ENCODE results near the gene PERCC1. TPM values are rescaled to one million over a fixed set of nuclear protein-coding genes. Genes with fewer than 3 reads are reported as not detected.

The PERCC1 gene
- total and polyA plus RNA-seq, 5 donors from 2014 or later = not detected

- H3K27ac ChIP-seq (ENCODE audit: insufficient read depth, low read length, poor library complexity, severe bottlenecking) = no peak overlapping the region
- H3K4me1 Mint-ChIP-seq = peaks cover 0 to 58% (median 20%) of the 10 kb centered on the region in 4 donors
Measured at GRCh38 chr16:1470481-1471251, 39.8 kb downstream of the PERCC1 start.

GRCh38 chr16:1471569-1472194 lies 40.8 kb downstream of the PERCC1 start:
- Mint-ChIP-seq H3K36me3 (peaks cover 3% of the 10 kb centered on the region), H3K9me3 (no peaks in the 10 kb centered on the region), H3K4me1 (peaks cover 0 to 60% (median 20%) of the 10 kb centered on the region in 4 donors), H3K27me3 (no peaks in the 10 kb centered on the region), H3K4me3 (peak overlapping the region in 2 of 4 donors; percentile 36 to 63), H3K27ac (peak overlapping the region in 1 of 3 donors; percentile 71)
- ATAC-seq (ENCODE audit: low read depth in 2 of 2) (no peak), DNase-seq (no peak)
- Histone ChIP-seq H3K27ac (ENCODE audit: insufficient read depth, low read length, poor library complexity, severe bottlenecking) (no peak overlapping the region), H3K36me3 (ENCODE audit: control insufficient read depth, insufficient read depth, low read length) (no peaks in the 10 kb centered on the region), H3K4me3 (ENCODE audit: low read depth, low read length) (no peak overlapping the region), H3K27me3 (ENCODE audit: control insufficient read depth, insufficient read depth, low read length) (no peaks in the 10 kb centered on the region), H3K4me1 (ENCODE audit: control insufficient read depth, insufficient read depth, low read length, poor library complexity, severe bottlenecking) (peaks cover 20% of the 10 kb centered on the region), H3K9me3 (ENCODE audit: control insufficient read depth in 2 of 2, low read length in 2 of 2) (no peaks in the 10 kb centered on the region)

More at GRCh38 chr16:1470481-1471251, 39.8 kb downstream of the PERCC1 start:
- Mint-ChIP-seq H3K9me3 (no peaks in the 10 kb centered on the region), H3K27ac (peak overlapping the region in 1 of 3 donors; percentile 46), H3K36me3 (peaks cover 3% of the 10 kb centered on the region), H3K27me3 (no peaks in the 10 kb centered on the region), H3K4me3 (peak overlapping the region in 3 of 4 donors; percentile 34 to 63 (median 54))
- H3K27me3 ChIP-seq (ENCODE audit: control insufficient read depth, insufficient read depth, low read length) = no peaks in the 10 kb centered on the region
- ATAC-seq (ENCODE audit: low read depth in 2 of 2) = no peak
- no peaks in the 10 kb centered on the region for H3K9me3 ChIP-seq (ENCODE audit: control insufficient read depth in 2 of 2, low read length in 2 of 2)
- peaks cover 18% of the 10 kb centered on the region for H3K4me1 ChIP-seq (ENCODE audit: control insufficient read depth, insufficient read depth, low read length, poor library complexity, severe bottlenecking)
- no peaks in the 10 kb centered on the region for H3K36me3 ChIP-seq (ENCODE audit: control insufficient read depth, insufficient read depth, low read length)
- no peak for DNase-seq
- no peak overlapping the region for H3K4me3 ChIP-seq (ENCODE audit: low read depth, low read length)

- peak overlapping the region; percentile 47 to 90 (median 86) for H3K4me3 Mint-ChIP-seq
- peaks cover 20% of the 10 kb centered on the region for H3K4me1 ChIP-seq (ENCODE audit: control insufficient read depth, insufficient read depth, low read length, poor library complexity, severe bottlenecking)
- H3K4me1 Mint-ChIP-seq = peaks cover 0 to 53% (median 20%) of the 10 kb centered on the region in 4 donors
- H3K27me3 ChIP-seq (ENCODE audit: control insufficient read depth, insufficient read depth, low read length) = no peaks in the 10 kb centered on the region
- H3K4me3 ChIP-seq (ENCODE audit: low read depth, low read length) = no peak overlapping the region
- H3K27me3 Mint-ChIP-seq = no peaks in the 10 kb centered on the region
- no peak overlapping the region for H3K27ac ChIP-seq (ENCODE audit: insufficient read depth, low read length, poor library complexity, severe bottlenecking)
- H3K9me3 Mint-ChIP-seq = peaks cover 0 to 1% (median 0%) of the 10 kb centered on the region in 7 donors
- H3K36me3 ChIP-seq (ENCODE audit: control insufficient read depth, insufficient read depth, low read length) = no peaks in the 10 kb centered on the region
- DNase-seq = no peak
- H3K36me3 Mint-ChIP-seq = peaks cover 3% of the 10 kb centered on the region
- H3K27ac Mint-ChIP-seq = peak overlapping the region in 2 of 3 donors; percentile 17 to 76
- no peak for ATAC-seq (ENCODE audit: low read depth in 2 of 2)
- no peaks in the 10 kb centered on the region for H3K9me3 ChIP-seq (ENCODE audit: control insufficient read depth in 2 of 2, low read length in 2 of 2)
Measured at GRCh38 chr16:1472974-1473373, 42.1 kb downstream of the PERCC1 start.

GRCh38 chr16:1474082-1474795 lies 43.4 kb downstream of the PERCC1 start:
- Histone ChIP-seq H3K4me3 (ENCODE audit: low read depth, low read length) (peak overlapping the region; percentile 79), H3K9me3 (ENCODE audit: control insufficient read depth in 2 of 2, low read length in 2 of 2) (no peaks in the 10 kb centered on the region), H3K36me3 (ENCODE audit: control insufficient read depth, insufficient read depth, low read length) (no peaks in the 10 kb centered on the region), H3K4me1 (ENCODE audit: control insufficient read depth, insufficient read depth, low read length, poor library complexity, severe bottlenecking) (peaks cover 20% of the 10 kb centered on the region), H3K27me3 (ENCODE audit: control insufficient read depth, insufficient read depth, low read length) (no peaks in the 10 kb centered on the region), H3K27ac (ENCODE audit: insufficient read depth, low read length, poor library complexity, severe bottlenecking) (peak overlapping the region; percentile 89)
- DNase-seq = no peak
- Mint-ChIP-seq H3K4me3 (peak overlapping the region; percentile 80 to 90 (median 84)), H3K4me1 (peaks cover 0 to 50% (median 20%) of the 10 kb centered on the region in 4 donors), H3K36me3 (peaks cover 3% of the 10 kb centered on the region), H3K27ac (peak overlapping the region in 2 of 3 donors; percentile 11 to 20), H3K9me3 (peaks cover 0 to 1% (median 0%) of the 10 kb centered on the region in 7 donors), H3K27me3 (no peaks in the 10 kb centered on the region)
- ATAC-seq (ENCODE audit: low read depth in 2 of 2) = peak; percentile 2 to 4

GRCh38 chr16:1474796-1475551 lies 44.1 kb downstream of the PERCC1 start, which contains the start of gene CLCN7:
TSS of gene CLCN7 (minus strand) at chr16:1475028. CDS start at chr16:1474974, 54 bp downstream.
- Mint-ChIP-seq H3K9me3 (peaks cover 0 to 1% (median 0%) of the 10 kb centered on the region in 7 donors), H3K27me3 (no peaks in the 10 kb centered on the region), H3K4me1 (peaks cover 0 to 44% (median 16%) of the 10 kb centered on the region in 4 donors), H3K27ac (peak within 1 kb of the TSS; percentile 84 to 89 (median 86)), H3K4me3 (peak within 1 kb of the TSS; percentile 84 to 90 (median 86)), H3K36me3 (peaks cover 3% of the 10 kb centered on the region)
- peak within 1 kb of the TSS; percentile 89 for H3K27ac ChIP-seq (ENCODE audit: insufficient read depth, low read length, poor library complexity, severe bottlenecking)
- peak; percentile 88 to 92 for ATAC-seq (ENCODE audit: low read depth in 2 of 2)
- H3K4me1 ChIP-seq (ENCODE audit: control insufficient read depth, insufficient read depth, low read length, poor library complexity, severe bottlenecking) = peaks cover 20% of the 10 kb centered on the region
- H3K9me3 ChIP-seq (ENCODE audit: control insufficient read depth in 2 of 2, low read length in 2 of 2) = no peaks in the 10 kb centered on the region
- DNase-seq = peak; percentile 82 to 92 (median 86)
- H3K4me3 ChIP-seq (ENCODE audit: low read depth, low read length) = peak within 1 kb of the TSS; percentile 79
- H3K36me3 ChIP-seq (ENCODE audit: control insufficient read depth, insufficient read depth, low read length) = no peaks in the 10 kb centered on the region
- no peaks in the 10 kb centered on the region for H3K27me3 ChIP-seq (ENCODE audit: control insufficient read depth, insufficient read depth, low read length)

- H3K9me3 Mint-ChIP-seq = peaks cover 0 to 1% (median 0%) of the 10 kb centered on the region in 7 donors
- Histone ChIP-seq H3K36me3 (ENCODE audit: control insufficient read depth, insufficient read depth, low read length) (no peaks in the 10 kb centered on the region), H3K4me3 (ENCODE audit: low read depth, low read length) (peak overlapping the region; percentile 55), H3K4me1 (ENCODE audit: control insufficient read depth, insufficient read depth, low read length, poor library complexity, severe bottlenecking) (peaks cover 20% of the 10 kb centered on the region), H3K9me3 (ENCODE audit: control insufficient read depth in 2 of 2, low read length in 2 of 2) (no peaks in the 10 kb centered on the region), H3K27ac (ENCODE audit: insufficient read depth, low read length, poor library complexity, severe bottlenecking) (peak overlapping the region; percentile 89), H3K27me3 (ENCODE audit: control insufficient read depth, insufficient read depth, low read length) (no peaks in the 10 kb centered on the region)
- peaks cover 3% of the 10 kb centered on the region for H3K36me3 Mint-ChIP-seq
- no peak for DNase-seq
- no peak for ATAC-seq (ENCODE audit: low read depth in 2 of 2)
- H3K27ac Mint-ChIP-seq = peak overlapping the region; percentile 84 to 89 (median 86)
- H3K27me3 Mint-ChIP-seq = no peaks in the 10 kb centered on the region
- peaks cover 0 to 40% (median 16%) of the 10 kb centered on the region in 4 donors for H3K4me1 Mint-ChIP-seq
- peak overlapping the region; percentile 66 to 88 (median 84) for H3K4me3 Mint-ChIP-seq
Measured at GRCh38 chr16:1475552-1476114, 44.8 kb downstream of the PERCC1 start.
